T follicular helper cell (primary cell): ENCODE measurements around the gene YKT6.
"Not testable (repeated sequence)": the region's sequence is repeated elsewhere in the genome, so short reads cannot be mapped to it uniquely, and the experiment has no call there.

Experiments used
- DNase-seq: peaks from one replicate; pipeline ENCODE4 v3.0.0-alpha.2; 2020; ENCODE audit warnings: low read depth

YKT6 gene

GRCh38 chr7:44193011-44193802 is 7.6 kb upstream of the YKT6 start:
- no peak for DNase-seq

GRCh38 chr7:44194069-44194468 is 6.7 kb upstream of the YKT6 start:
- no peak for DNase-seq

GRCh38 chr7:44194562-44195145 is 6.1 kb upstream of the YKT6 start:
- DNase-seq: no peak

GRCh38 chr7:44195889-44196288 is 4.9 kb upstream of the YKT6 start:
- DNase-seq: no peak

- no peak for DNase-seq
Observed at GRCh38 chr7:44196450-44196872, 4.3 kb upstream of the YKT6 start.

GRCh38 chr7:44197474-44197873 is 3.3 kb upstream of the YKT6 start:
- no peak for DNase-seq

GRCh38 chr7:44200163-44200562 is 615 bp upstream of the YKT6 start:
- DNase-seq: not testable (repeated sequence)

- no peak for DNase-seq
Observed at GRCh38 chr7:44201813-44202212, 1.0 kb downstream of the YKT6 start.

GRCh38 chr7:44206008-44206407 is 5.2 kb downstream of the YKT6 start:
- no peak for DNase-seq

- no peak for DNase-seq
Observed at GRCh38 chr7:44208085-44208484, 7.3 kb downstream of the YKT6 start.

- DNase-seq: no peak
Observed at GRCh38 chr7:44210107-44210506, 9.3 kb downstream of the YKT6 start.

GRCh38 chr7:44211126-44211675 is 10.4 kb downstream of the YKT6 start:
- no peak for DNase-seq

GRCh38 chr7:44212018-44212417 is 11.2 kb downstream of the YKT6 start:
- DNase-seq: no peak

GRCh38 chr7:44212581-44213184 is 11.9 kb downstream of the YKT6 start:
- no peak for DNase-seq

GRCh38 chr7:44213206-44213876 is 12.6 kb downstream of the YKT6 start:
- no peak for DNase-seq

GRCh38 chr7:44213877-44214388 is 13.2 kb downstream of the YKT6 start:
- no peak for DNase-seq

- no peak for DNase-seq
Observed at GRCh38 chr7:44215531-44215930, 14.8 kb downstream of the YKT6 start.

GRCh38 chr7:44216019-44216418 is 15.2 kb downstream of the YKT6 start:
- no peak for DNase-seq

GRCh38 chr7:44216521-44217222 is 15.9 kb downstream of the YKT6 start:
- no peak for DNase-seq

- no peak for DNase-seq
Observed at GRCh38 chr7:44217223-44217714, 16.5 kb downstream of the YKT6 start.

GRCh38 chr7:44217852-44218402 is 17.1 kb downstream of the YKT6 start:
- no peak for DNase-seq
